ENCODE data around the gene GRID2. TPM values are rescaled to one million over a fixed set of nuclear protein-coding genes. Genes with fewer than 3 reads are reported as not detected.
"Not testable (repeated sequence)": the region's sequence is repeated elsewhere in the genome, so short reads cannot be mapped to it uniquely, and the experiment has no call there.

GRID2 gene
- total RNA-seq, 2 experiments from 2014 or later, result not detected

GRCh38 chr4:92445127-92445526 is 141.4 kb downstream of the GRID2 start:
- intact Hi-C loops (cut with DNase I, micrococcal nuclease), result no loop called here
- H3K27ac Mint-ChIP-seq, result no peak overlapping the region
- ChIA-PET POLR2A (no interaction called here), CTCF (no interaction called here)
- no peaks in the 10 kb centered on the region for H3K36me3 Mint-ChIP-seq (ENCODE audit: low read depth)
- ATAC-seq (no peak), DNase-seq (no peak)
- H3K27me3 Mint-ChIP-seq, result no peaks in the 10 kb centered on the region
- H3K4me3 Mint-ChIP-seq, result no peak overlapping the region
- H3K4me1 Mint-ChIP-seq, result no peaks in the 10 kb centered on the region
- H3K9me3 Mint-ChIP-seq (ENCODE audit: low read depth), result peaks cover 6% of the 10 kb centered on the region

GRCh38 chr4:92447255-92447905 is 143.6 kb downstream of the GRID2 start:
- Mint-ChIP-seq H3K36me3 (ENCODE audit: low read depth) (no peaks in the 10 kb centered on the region), H3K4me3 (no peak overlapping the region), H3K27ac (no peak overlapping the region), H3K9me3 (ENCODE audit: low read depth) (no peaks in the 10 kb centered on the region), H3K4me1 (no peaks in the 10 kb centered on the region), H3K27me3 (no peaks in the 10 kb centered on the region)
- ChIA-PET POLR2A (no interaction called here), CTCF (no interaction called here)
- DNase-seq, result no peak
- intact Hi-C loops (cut with DNase I, micrococcal nuclease), result no loop called here
- ATAC-seq, result no peak

GRCh38 chr4:92448176-92448575 is 144.4 kb downstream of the GRID2 start:
- DNase-seq; H3K4me1 Mint-ChIP-seq; CTCF ChIA-PET; H3K36me3 Mint-ChIP-seq (ENCODE audit: low read depth); H3K9me3 Mint-ChIP-seq (ENCODE audit: low read depth); H3K27me3 Mint-ChIP-seq; ATAC-seq; intact Hi-C loops (cut with DNase I, micrococcal nuclease); POLR2A ChIA-PET; H3K4me3 Mint-ChIP-seq; H3K27ac Mint-ChIP-seq: not testable (repeated sequence)

- Mint-ChIP-seq H3K27me3 (no peaks in the 10 kb centered on the region), H3K4me1 (no peaks in the 10 kb centered on the region), H3K4me3 (no peak overlapping the region), H3K9me3 (ENCODE audit: low read depth) (no peaks in the 10 kb centered on the region), H3K27ac (no peak overlapping the region), H3K36me3 (ENCODE audit: low read depth) (no peaks in the 10 kb centered on the region)
- ATAC-seq (no peak), DNase-seq (no peak)
- CTCF ChIA-PET, result no interaction called here
- intact Hi-C loops (cut with DNase I, micrococcal nuclease), result no loop called here
- POLR2A ChIA-PET, result no interaction called here
Observed at GRCh38 chr4:92450694-92451093, 146.9 kb downstream of the GRID2 start.

GRCh38 chr4:92451782-92452181 is 148.0 kb downstream of the GRID2 start:
- Mint-ChIP-seq H3K4me1 (no peaks in the 10 kb centered on the region), H3K9me3 (ENCODE audit: low read depth) (no peaks in the 10 kb centered on the region), H3K27ac (no peak overlapping the region), H3K4me3 (no peak overlapping the region), H3K27me3 (no peaks in the 10 kb centered on the region), H3K36me3 (ENCODE audit: low read depth) (no peaks in the 10 kb centered on the region)
- no peak for ATAC-seq
- ChIA-PET POLR2A (no interaction called here), CTCF (no interaction called here)
- intact Hi-C loops (cut with DNase I, micrococcal nuclease), result no loop called here
- no peak for DNase-seq

GRCh38 chr4:92452383-92452782 is 148.6 kb downstream of the GRID2 start:
- H3K27ac Mint-ChIP-seq; H3K27me3 Mint-ChIP-seq; CTCF ChIA-PET; H3K9me3 Mint-ChIP-seq (ENCODE audit: low read depth); H3K4me1 Mint-ChIP-seq; ATAC-seq; intact Hi-C loops (cut with DNase I, micrococcal nuclease); DNase-seq; H3K4me3 Mint-ChIP-seq; POLR2A ChIA-PET; H3K36me3 Mint-ChIP-seq (ENCODE audit: low read depth): not testable (repeated sequence)

GRCh38 chr4:92455329-92455839 is 151.6 kb downstream of the GRID2 start:
- DNase-seq (no peak), ATAC-seq (no peak)
- ChIA-PET POLR2A (no interaction called here), CTCF (no interaction called here)
- intact Hi-C loops (cut with DNase I, micrococcal nuclease), result no loop called here
- Mint-ChIP-seq H3K27me3 (no peaks in the 10 kb centered on the region), H3K4me1 (no peaks in the 10 kb centered on the region), H3K27ac (no peak overlapping the region), H3K9me3 (ENCODE audit: low read depth) (no peaks in the 10 kb centered on the region), H3K4me3 (no peak overlapping the region), H3K36me3 (ENCODE audit: low read depth) (no peaks in the 10 kb centered on the region)

GRCh38 chr4:92455951-92456350 is 152.2 kb downstream of the GRID2 start:
- intact Hi-C loops (cut with DNase I, micrococcal nuclease), result no loop called here
- ChIA-PET CTCF (no interaction called here), POLR2A (no interaction called here)
- ATAC-seq (no peak), DNase-seq (no peak)
- no peak overlapping the region for H3K4me3 Mint-ChIP-seq
- H3K36me3 Mint-ChIP-seq (ENCODE audit: low read depth), result no peaks in the 10 kb centered on the region
- H3K27me3 Mint-ChIP-seq, result no peaks in the 10 kb centered on the region
- H3K9me3 Mint-ChIP-seq (ENCODE audit: low read depth), result no peaks in the 10 kb centered on the region
- no peak overlapping the region for H3K27ac Mint-ChIP-seq
- H3K4me1 Mint-ChIP-seq, result no peaks in the 10 kb centered on the region

- Mint-ChIP-seq H3K4me1 (no peaks in the 10 kb centered on the region), H3K27ac (no peak overlapping the region), H3K36me3 (ENCODE audit: low read depth) (no peaks in the 10 kb centered on the region), H3K27me3 (no peaks in the 10 kb centered on the region), H3K4me3 (no peak overlapping the region), H3K9me3 (ENCODE audit: low read depth) (peaks cover 5% of the 10 kb centered on the region)
- ChIA-PET POLR2A (no interaction called here), CTCF (no interaction called here)
- ATAC-seq (no peak), DNase-seq (no peak)
- intact Hi-C loops (cut with DNase I, micrococcal nuclease), result no loop called here
Observed at GRCh38 chr4:92461732-92462131, 158.0 kb downstream of the GRID2 start.

GRCh38 chr4:92477298-92477697 is 173.5 kb downstream of the GRID2 start:
- Mint-ChIP-seq H3K9me3 (ENCODE audit: low read depth) (peaks cover 6% of the 10 kb centered on the region), H3K27me3 (no peaks in the 10 kb centered on the region), H3K36me3 (ENCODE audit: low read depth) (no peaks in the 10 kb centered on the region), H3K27ac (no peak overlapping the region), H3K4me3 (no peak overlapping the region), H3K4me1 (no peaks in the 10 kb centered on the region)
- POLR2A ChIA-PET, result no interaction called here
- CTCF ChIA-PET, result no interaction called here
- intact Hi-C loops (cut with DNase I, micrococcal nuclease), result no loop called here
- ATAC-seq, result no peak
- no peak for DNase-seq

GRCh38 chr4:92483341-92483740 is 179.6 kb downstream of the GRID2 start:
- Mint-ChIP-seq H3K9me3 (ENCODE audit: low read depth) (peaks cover 5% of the 10 kb centered on the region), H3K4me3 (no peak overlapping the region), H3K27me3 (no peaks in the 10 kb centered on the region), H3K27ac (no peak overlapping the region), H3K36me3 (ENCODE audit: low read depth) (no peaks in the 10 kb centered on the region), H3K4me1 (no peaks in the 10 kb centered on the region)
- POLR2A ChIA-PET, result no interaction called here
- DNase-seq, result no peak
- CTCF ChIA-PET, result no interaction called here
- ATAC-seq, result no peak
- intact Hi-C loops (cut with DNase I, micrococcal nuclease), result no loop called here

GRCh38 chr4:92488496-92488895 is 184.7 kb downstream of the GRID2 start:
- no peaks in the 10 kb centered on the region for H3K27me3 Mint-ChIP-seq
- intact Hi-C loops (cut with DNase I, micrococcal nuclease), result no loop called here
- peaks cover 2% of the 10 kb centered on the region for H3K9me3 Mint-ChIP-seq (ENCODE audit: low read depth)
- H3K27ac Mint-ChIP-seq, result no peak overlapping the region
- POLR2A ChIA-PET, result no interaction called here
- H3K4me3 Mint-ChIP-seq, result no peak overlapping the region
- DNase-seq, result no peak
- no peak for ATAC-seq
- H3K4me1 Mint-ChIP-seq, result no peaks in the 10 kb centered on the region
- CTCF ChIA-PET, result no interaction called here
- no peaks in the 10 kb centered on the region for H3K36me3 Mint-ChIP-seq (ENCODE audit: low read depth)

GRCh38 chr4:92497141-92497540 is 193.4 kb downstream of the GRID2 start:
- DNase-seq (no peak), ATAC-seq (no peak)
- no peaks in the 10 kb centered on the region for H3K36me3 Mint-ChIP-seq (ENCODE audit: low read depth)
- H3K4me3 Mint-ChIP-seq, result no peak overlapping the region
- intact Hi-C loops (cut with DNase I, micrococcal nuclease), result no loop called here
- ChIA-PET CTCF (no interaction called here), POLR2A (interaction anchor here (0.6 kb wide), 1 partner anchor 1266 kb away, joined by 4 read pairs; no protein-coding TSS in a partner anchor)
- H3K4me1 Mint-ChIP-seq, result no peaks in the 10 kb centered on the region
- H3K27me3 Mint-ChIP-seq, result no peaks in the 10 kb centered on the region
- peaks cover 3% of the 10 kb centered on the region for H3K9me3 Mint-ChIP-seq (ENCODE audit: low read depth)
- H3K27ac Mint-ChIP-seq, result no peak overlapping the region

All from activated CD4-positive, alpha-beta T cell treated with anti-CD3 and anti-CD28 coated beads for 36 hours (primary cell).